Measurements from ENCODE around the gene G6PC1. TPM values are rescaled to one million over a fixed set of nuclear protein-coding genes. Genes with fewer than 3 reads are reported as not detected.
A peak's percentile ranks its signal among the peaks of the same experiment; 100 is the strongest.
"Not testable (repeated sequence)": the region's sequence is repeated elsewhere in the genome, so short reads cannot be mapped to it uniquely, and the experiment has no call there.

G6PC1 gene
- total RNA-seq, 1 donor: not detected

- TF ChIP-seq, protein P1, sequence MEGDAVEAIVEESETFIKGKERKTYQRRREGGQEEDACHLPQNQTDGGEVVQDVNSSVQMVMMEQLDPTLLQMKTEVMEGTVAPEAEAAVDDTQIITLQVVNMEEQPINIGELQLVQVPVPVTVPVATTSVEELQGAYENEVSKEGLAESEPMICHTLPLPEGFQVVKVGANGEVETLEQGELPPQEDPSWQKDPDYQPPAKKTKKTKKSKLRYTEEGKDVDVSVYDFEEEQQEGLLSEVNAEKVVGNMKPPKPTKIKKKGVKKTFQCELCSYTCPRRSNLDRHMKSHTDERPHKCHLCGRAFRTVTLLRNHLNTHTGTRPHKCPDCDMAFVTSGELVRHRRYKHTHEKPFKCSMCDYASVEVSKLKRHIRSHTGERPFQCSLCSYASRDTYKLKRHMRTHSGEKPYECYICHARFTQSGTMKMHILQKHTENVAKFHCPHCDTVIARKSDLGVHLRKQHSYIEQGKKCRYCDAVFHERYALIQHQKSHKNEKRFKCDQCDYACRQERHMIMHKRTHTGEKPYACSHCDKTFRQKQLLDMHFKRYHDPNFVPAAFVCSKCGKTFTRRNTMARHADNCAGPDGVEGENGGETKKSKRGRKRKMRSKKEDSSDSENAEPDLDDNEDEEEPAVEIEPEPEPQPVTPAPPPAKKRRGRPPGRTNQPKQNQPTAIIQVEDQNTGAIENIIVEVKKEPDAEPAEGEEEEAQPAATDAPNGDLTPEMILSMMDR (IDR thresholded peaks at IDR 0.05; ENCODE audit: insufficient read depth, low read length): no peak
These were observed 16.6 kb upstream of the G6PC1 start for GRCh38 chr17:42883802-42884558.

DNA sequence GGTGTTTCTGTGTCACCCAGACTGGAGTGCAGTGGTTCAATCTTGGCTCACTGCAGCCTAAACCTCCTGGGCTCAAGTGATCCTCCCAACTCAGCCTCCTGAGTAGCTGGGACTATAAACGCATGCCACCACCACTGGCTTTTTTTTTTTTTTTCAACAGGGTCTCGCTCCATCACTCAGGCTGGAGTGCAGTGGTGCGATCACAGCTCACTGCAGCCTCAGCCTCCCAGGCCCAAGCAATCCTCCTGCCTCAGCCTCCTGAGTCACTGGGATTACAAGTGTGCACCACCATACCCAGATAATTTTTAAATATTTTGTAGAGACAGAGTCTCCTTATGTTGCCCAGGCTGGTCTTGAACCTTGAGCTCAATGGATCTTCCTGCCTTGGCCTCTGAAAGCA is 14.8 kb upstream of the G6PC1 start:
- not testable (repeated sequence) for H3K4me3 ChIP-seq (ENCODE audit: low read depth, low read length); DNase-seq (ENCODE audit: low read depth)

More at GRCh38 chr17:42883802-42884558, 16.6 kb upstream of the G6PC1 start:
- DNase-seq (ENCODE audit: low read depth): no peak
- H3K4me3 ChIP-seq (ENCODE audit: low read depth, low read length): no peak overlapping the region

GRCh38 chr17:42886283-42887176 is 14.1 kb upstream of the G6PC1 start:
- no peak overlapping the region for H3K4me3 ChIP-seq (ENCODE audit: low read depth, low read length)
- no peak for DNase-seq (ENCODE audit: low read depth)
- TF ChIP-seq, protein P1 (IDR thresholded peaks at IDR 0.05; ENCODE audit: insufficient read depth, low read length): no peak

- H3K4me3 ChIP-seq (ENCODE audit: low read depth, low read length): no peak overlapping the region
- no peak for DNase-seq (ENCODE audit: low read depth)
- TF ChIP-seq, protein P1 (IDR thresholded peaks at IDR 0.05; ENCODE audit: insufficient read depth, low read length): no peak
These were observed 10.8 kb upstream of the G6PC1 start for GRCh38 chr17:42889809-42890208.

DNA sequence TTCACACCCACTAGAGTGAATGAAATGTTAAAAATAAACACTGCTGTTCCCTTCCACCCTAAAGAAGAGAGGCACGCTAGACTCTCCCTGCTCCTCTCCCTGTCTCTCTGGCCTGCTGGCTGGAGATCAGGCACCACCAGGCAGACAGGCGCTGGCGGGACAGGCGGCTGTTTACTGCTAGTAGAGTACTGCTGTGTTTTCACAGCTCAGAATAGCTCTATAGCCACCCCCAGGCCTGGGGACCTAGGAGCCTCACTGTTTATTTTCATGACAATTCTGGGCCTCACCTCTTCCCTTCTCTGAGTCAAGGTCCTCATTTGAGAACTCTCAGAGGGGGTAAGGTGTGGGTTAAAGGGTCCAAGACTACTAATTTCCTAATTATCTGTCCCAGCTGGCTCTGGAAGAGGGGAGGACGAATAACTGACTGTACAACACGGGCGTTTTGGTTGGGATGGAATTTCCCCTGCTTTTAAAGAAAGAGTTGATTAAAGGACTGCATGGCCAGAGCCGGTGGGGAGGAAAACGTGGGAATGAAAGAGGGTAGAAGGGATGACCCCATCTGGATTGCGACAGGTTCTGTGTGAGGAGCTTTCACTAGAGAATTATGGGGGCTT is 9.0 kb upstream of the G6PC1 start:
- no peak for DNase-seq (ENCODE audit: low read depth)
- TF ChIP-seq, protein P1 (IDR thresholded peaks at IDR 0.05; ENCODE audit: insufficient read depth, low read length): no peak
- H3K4me3 ChIP-seq (ENCODE audit: low read depth, low read length): no peak overlapping the region

DNA sequence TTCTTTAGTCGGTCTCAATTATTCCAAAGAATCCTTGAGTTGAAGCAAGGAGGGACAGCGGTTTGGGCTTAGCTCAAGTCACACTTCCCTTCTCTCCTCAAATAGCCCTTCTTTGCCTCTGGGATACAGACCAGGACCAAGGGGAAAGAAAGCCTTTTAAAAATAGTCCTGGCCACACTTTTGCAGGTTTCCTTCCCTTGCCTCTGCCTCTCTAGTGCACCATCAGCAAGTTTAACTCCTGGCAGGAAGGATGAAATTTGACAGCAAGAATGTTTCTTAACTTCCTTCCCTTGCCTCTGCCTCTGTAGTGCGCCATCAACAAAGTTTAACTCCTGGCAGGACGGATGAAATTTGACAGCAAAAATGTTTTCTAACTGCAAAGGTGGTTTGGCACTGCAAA is 7.2 kb upstream of the G6PC1 start:
- no peak overlapping the region for H3K4me3 ChIP-seq (ENCODE audit: low read depth, low read length)
- DNase-seq (ENCODE audit: low read depth): peak; percentile 43
- TF ChIP-seq, protein P1 (IDR thresholded peaks at IDR 0.05; ENCODE audit: insufficient read depth, low read length): no peak
